NCI-H146 treated with DMSO at 0.1 percent for 48 hours (cell line): Measurements from ENCODE around the gene CEP72.
"Not testable (repeated sequence)": the region's sequence is repeated elsewhere in the genome, so short reads cannot be mapped to it uniquely, and the experiment has no call there.

ENCODE experiments used
- DNase-seq: peaks from one replicate; lab custom pipeline; 2025; ENCODE audit not compliant: unreplicated experiment; lab: John Stamatoyannopoulos, UW

The CEP72 gene

DNA sequence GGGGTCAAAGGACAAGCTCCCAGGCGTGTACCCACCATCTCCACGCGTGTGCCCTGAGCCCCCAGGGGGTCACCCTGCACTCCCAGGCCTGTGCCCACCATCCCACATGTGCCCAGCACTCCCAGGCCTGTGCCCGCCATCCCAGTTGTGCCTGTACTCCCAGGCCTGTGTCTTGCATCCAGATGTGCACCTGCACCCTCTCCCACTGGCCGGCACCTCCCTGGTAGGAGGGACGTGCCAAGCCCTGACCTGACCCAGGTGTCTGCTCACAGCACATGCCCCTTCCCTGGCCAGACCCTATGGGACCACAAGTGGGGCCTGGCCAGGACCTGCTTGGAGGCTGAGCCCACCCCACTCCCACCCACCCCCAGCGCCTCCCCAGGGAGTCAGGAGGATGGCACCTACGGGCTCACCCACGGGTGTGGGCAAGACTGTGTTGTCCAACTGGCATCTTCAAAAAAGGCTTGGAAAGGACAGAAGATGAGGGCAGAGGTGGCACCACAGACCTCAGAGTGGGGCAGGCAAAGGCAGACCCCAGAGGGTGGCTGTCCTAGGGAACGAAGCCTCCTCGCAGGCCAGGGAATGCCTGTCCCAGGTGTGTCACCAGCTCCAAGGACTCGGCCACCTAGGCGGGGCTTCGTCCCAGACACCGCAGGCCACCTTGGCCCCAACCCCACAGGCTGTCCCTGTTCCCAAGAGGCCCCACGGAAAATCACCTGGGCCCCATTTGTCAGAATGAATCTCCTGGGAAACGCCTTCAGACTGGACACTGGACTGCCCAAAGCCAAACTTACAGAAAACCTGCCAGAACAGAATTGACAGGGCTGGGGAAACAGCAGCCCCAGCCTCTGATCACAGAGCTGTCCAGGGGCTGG, 69.4 kb downstream of the CEP72 start:
- not testable (repeated sequence) for DNase-seq

DNA sequence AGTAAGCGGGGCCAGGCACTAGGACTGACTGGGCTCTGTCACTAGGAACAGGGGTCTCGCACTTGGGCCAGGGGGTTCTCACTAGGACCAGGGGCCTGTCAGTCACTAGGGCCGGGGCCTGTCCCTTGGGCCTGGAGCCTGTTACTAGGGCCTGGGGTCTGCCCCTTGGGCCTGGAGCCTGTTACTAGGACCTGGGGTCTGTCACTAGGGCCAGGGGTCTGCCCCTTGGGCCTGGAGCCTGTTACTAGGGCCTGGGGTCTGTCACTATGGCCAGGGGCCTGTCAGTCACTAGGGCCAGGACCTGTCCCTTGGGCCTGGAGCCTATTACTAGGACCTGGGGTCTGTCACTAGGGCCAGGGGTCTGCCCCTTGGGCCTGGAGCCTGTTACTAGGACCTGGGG, 70.1 kb downstream of the CEP72 start:
- DNase-seq: not testable (repeated sequence)

DNA sequence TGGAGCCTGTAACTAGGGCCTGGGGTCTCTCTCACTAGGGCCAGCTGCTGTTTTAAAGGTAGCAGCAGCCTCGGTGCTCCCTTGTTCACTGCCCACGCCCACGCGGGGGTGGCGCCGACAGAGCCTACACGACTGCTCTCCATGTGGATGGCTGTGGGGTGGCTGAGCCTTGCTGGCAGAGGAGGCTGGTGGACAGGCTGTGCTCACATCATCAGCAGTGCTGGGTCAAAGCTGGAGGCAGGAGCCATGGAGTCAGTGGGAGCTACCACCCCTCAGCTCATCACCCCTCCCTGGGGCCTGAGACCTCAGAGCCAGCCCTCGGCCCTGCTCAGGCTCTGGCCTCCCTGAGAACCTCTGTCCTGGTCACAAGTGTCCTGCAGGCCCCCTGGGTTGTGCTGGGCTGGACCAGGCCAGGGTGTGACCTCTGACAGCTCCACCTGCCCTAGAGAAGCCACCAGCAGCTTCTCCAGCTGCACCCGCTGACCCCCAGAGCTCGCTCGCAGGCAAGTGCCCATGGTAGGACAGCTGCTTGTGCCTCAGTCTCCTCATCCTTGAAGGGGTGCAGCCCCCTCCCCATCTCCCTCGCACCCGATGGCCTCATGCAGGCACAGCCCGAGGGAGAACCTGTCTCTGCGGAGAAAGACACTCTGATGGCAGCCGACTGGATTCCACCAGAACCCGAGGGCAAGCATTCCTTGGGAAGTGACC, 70.7 kb downstream of the CEP72 start:
- not testable (repeated sequence) for DNase-seq

DNA sequence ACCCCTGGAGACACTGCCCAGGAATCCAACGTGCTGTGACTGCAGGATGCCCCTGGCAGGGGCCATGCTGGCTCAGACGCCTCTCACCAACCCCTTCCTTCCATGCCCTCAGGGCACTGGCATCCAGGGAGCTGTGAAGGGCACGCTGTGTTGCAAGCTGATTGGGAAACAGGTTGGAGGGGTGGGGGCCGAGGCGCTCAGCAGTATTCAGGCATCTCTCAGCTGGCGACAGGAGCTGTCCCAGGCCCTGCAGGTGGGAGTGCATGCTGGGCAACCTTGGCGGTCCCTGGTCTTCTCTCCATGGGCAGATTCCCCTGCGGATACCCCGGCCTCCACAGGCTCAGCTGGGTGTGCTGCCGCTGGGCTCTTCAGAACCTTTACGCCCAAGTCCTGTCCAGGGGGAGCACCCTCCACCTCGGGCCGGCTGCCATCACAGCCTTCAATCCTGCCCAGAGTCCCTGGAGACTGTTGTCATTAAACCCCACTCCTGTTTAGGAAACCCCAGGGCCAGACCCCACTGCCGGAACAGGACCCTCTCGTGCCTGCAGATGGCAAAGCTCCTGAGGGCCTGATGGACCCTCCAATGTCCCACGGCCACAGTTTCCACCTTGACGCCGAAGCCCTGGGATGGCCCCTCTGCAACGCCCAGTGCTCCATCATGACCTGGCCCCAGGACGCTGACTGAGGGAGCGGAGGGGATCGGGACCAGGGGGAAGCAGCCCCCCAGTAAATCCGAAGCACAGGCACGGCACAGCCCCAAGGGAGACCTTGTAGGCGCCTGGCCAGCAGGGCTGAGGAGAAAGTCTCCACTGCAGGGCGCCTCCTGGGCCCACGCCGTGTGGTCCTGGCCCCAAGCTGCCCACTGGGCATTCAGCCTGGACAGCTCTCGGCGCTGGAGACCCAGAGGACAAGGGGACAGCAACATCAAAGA, 71.7 kb downstream of the CEP72 start:
- no peak for DNase-seq

DNA sequence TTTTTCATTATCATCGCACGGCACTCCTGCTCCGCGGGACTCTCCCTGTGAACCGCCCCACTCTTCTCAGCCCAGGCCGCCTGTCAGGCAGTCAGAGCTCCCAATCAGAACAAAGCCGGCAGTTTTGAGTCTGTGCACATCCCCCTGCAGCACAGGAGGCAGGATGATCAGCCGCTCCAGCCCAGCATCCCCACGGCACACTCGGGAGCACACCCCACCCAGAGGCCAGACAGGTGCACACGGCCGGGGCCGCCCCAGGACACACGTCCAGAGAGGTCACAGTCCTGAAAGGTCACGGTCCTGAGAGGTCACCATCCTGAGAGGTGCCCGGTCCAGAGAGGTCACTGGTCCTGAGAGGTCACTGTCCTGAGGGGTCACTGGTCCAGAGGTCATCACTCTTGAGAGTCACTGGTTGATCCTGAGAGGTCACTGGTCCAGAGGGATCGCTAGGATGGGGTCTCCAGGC, 72.6 kb downstream of the CEP72 start:
- DNase-seq: no peak

DNA sequence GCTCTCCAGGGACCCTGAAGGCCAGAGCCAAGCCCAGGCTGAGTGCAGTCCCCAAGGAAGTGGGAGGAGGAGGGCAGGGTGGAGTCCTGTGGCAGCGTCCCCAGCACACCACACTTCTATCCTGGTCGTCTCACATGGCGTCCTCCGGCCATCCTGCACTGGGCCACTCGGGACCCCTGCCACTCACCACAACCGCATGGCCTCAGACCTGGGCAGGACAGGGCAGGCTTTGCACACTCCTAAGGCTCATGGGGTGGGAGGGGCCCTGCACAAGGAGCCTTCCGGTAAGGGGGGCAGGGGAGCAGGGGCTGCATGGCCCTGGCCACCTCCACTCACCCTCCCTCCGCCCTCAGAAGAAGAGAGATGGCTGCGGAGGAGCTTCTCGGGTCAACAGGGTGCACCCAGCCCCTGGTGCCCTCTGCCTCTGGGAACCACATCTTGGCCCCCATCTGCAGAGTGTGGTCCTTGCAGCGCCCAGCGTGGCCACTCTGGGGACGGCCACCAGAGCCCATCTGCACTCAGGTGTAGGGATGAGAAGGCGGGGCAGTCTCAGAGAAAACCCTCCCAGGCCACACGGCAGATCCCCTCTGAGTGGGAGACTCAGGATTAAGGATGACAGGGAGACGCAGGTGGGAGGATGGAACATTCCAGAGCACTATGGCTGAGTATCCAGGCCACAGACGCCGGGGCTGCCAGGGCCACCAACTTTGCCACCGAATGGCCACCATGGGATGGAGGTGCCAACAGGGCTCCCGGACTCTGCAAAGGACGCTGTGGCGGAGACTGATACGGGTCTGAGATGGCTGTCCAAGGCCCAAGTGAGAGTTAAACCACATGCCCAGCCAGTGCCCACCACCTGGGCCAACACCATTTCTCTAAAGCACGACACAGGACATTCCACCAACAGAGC, 73.4 kb downstream of the CEP72 start:
- DNase-seq: no peak

DNA sequence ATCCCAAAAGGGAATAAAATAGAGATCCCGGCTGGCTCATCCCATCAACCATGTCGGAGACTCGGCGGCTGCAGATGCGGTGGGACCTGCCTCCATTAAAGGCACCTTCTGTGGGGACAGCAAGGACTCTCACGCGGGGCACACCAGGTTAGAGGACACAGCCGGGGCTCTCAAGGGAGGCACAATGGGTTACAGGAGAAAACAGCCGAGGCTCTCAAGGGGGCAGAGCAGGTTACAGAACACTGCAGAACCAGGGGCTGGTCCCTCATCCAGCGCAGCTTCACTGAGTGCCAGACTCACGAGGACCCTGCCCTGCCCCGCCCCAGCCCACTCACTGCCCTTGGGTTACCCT, 74.0 kb downstream of the CEP72 start:
- DNase-seq: not testable (repeated sequence)

DNA sequence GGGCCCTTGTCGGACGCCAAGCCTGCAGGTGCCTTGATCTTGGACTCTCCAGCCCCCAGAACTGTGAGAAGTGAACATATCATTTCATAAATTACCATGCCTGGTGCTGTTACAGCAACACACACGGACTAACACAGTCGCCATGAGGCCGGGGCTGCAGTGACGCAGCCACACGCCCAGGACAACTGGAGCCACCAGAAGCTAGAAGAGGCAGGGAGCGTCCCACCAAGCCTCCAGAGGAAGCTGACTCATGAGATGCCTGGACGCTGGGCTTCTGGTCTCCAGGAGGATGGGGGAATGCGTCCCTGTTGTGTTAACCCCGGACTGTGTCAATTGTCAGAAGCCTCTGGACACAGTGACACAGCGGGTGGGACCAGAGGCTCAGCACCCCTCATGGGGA, 74.8 kb downstream of the CEP72 start:
- not testable (repeated sequence) for DNase-seq

DNA sequence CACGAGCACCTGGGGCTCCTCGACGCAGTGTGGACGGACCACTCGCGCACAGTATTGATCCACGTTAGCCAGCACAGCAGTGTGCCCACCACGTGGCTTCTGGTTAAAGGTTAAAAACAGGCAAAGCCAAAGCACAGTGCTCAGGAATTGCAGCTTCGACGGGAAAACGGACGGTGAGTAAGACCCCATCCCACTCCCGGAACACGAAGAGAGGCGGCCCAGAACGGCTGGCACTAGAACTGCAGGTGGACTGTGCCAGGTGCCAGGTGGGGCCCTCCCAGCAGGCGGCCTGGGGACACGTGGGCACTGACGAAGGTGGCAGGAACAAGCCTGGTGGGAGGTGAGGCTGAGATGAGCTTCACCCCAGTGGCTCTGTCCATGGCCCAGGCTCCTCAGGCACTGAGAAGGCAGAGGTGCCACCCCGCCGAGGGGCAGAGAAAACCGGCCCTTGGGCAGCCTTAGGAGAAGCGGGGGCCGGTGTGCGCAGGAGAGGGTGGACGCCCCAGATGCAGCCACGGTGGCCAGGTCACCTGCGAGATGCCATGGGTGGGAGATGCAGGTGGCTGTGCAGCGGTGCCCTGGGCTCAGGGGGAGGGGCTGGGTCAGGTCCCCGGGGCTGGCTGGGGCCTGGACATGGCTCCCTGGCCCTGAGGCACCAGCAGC, 76.3 kb downstream of the CEP72 start:
- not testable (repeated sequence) for DNase-seq

DNA sequence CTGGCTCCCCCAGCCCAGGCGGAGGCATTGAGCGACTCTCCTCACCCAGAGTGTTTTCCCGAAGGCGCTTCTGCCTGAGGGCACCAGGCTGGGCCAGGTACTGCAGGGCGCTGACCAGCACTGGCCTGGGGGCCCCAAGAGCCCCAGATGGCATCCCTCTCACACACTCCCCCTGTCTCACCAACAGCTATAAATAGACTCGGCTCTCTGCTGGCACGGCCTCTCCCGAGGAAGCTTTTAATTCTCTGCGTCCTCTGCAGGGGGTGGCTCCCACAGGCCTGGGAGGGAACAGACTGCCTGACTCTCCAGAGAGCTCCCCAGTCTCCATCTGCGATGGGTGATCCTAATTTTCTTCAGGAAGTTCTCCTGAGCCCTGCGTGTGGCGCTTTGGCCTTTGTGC, 78.2 kb downstream of the CEP72 start:
- DNase-seq: not testable (repeated sequence)

DNA sequence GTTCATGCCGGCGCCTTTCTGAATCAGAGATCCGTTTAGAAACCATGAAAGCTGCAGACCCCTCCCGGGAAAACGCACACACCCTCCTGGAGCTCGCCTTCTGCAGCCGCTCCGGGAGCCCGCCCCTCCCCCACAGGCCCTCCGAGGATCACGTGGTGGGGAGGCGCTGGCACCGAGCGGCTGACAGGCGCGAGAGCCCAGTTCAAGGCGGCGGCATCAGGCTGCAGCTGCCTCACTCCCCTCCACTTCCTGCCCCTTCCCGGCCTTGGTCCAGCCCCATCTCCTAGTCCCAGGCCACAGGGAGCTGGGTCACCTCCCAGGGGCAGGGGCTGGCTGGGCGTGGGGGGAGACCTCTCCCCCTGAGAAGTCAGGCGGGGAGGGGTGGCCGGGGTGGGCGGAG, 78.9 kb downstream of the CEP72 start:
- DNase-seq: not testable (repeated sequence)

DNA sequence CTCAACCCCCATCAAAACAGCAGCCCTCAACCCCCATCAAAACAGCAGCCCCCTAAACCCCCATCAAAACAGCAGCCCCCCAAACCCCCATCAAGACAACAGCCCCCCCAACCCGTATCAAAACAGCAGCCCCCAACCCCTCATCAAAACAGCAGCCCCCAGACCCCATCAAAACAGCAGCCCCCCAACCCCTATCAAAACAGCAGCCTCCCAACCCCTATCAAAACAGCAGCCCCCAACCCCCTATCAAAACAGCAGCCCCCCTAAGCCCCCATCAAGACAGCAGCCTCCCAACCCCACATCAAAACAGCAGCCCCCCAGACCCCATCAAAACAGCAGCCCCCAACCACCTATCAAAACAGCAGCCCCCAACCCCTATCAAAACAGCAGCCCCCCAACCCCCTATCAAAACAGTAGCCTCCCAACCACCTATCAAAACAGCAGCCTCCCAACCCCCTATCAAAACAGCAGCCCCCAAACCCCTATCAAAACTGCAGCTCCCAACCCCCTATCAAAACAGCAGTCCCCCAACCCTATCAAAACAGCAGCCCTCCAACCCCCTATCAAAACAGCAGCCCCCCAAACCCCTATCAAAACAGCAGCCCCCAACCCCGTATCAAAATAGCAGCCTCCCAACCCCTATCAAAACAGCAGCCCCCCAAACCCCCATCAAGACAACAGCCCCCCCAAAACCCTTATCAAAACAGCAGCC, 79.8 kb downstream of the CEP72 start:
- no peak for DNase-seq

DNA sequence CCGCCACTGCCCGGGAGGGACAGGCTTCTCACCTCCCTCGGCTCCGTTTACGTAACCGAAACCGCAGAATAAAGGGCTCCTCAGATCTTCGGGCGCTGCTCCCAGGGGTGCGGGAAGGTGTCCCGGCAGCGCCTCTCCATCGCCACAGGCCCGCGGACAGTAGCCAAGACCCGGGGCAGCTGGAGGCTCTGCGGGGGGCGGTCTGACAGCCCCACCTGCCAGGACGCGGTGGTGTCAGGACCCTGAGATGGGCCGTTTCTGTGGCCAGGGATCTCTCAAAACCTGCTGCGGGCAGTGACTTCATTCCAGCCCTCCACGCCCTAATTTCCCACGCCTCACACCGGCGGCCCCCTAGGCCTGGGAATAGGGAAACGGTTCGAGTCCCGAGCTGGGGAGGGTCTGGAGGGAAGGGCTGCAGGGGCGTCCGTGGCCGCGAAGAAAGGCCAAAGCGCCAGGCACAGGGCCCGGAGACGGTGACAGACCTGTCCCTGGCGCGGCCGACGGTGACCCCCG, 80.4 kb downstream of the CEP72 start:
- not testable (repeated sequence) for DNase-seq

DNA sequence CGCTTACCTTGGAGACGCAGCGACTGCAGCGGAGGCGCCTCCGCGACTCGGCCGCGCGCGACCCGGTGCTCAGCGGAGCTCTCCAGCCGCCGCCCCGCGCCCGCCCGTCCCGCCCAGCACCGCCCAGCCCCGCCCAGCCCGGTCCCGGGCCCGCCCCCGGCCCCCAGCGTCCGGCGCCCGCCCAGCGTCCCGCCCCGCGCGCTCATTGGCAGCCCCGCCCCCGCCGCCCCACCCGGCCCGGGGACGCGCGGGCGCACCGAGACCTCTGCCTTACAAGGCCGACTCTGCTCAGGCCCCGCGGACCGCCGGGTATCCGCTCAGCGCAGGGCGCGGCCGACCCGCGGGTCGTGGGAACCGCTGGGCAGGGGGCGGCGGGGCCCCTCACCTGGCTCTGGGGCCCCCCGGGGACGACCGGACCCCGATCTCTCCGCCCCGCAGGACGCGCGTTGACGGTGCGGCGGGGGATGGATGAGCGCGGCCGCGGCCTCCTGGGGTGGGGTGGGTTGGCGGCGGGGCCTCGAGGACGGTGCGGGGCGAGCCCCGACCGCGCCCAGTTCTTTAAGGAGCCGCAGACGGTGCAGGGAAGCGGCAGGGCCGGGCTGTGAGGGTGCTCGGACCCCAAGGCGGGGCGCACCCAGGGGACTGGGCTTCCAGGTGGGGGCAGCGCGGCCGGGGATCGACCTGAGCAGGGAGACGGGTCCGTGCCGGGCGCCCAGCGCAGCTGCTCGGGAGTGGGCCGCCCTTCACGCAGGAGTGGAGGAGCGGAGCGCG, 81.3 kb downstream of the CEP72 start, which contains the start of gene TPPP:
TPPP (minus strand) TSS at position 82 of the 771 bp plus-strand sequence. CDS start 15,292 bp downstream, outside the sequence.
- peak; percentile 7 for DNase-seq

DNA sequence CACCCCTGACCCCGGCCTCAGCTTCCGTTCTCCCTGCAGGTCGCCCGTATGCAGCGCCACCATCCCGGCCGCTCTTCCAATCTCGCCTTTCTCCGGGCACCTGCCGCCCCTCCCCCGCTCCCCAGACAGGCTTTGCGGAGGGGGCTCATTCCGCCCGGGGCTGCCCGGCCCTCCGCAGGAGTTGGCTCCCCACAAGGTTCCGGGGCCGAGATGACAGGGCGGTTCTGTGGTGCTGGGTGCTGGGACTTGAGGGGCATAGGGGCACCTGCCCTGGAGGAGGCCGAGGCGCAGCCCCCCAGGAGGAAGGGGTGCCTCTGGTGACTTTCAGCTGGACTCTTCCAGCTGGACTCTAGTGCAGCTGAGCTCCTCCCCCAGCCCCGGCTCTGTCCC, 81.9 kb downstream of the CEP72 start:
- DNase-seq: not testable (repeated sequence)

DNA sequence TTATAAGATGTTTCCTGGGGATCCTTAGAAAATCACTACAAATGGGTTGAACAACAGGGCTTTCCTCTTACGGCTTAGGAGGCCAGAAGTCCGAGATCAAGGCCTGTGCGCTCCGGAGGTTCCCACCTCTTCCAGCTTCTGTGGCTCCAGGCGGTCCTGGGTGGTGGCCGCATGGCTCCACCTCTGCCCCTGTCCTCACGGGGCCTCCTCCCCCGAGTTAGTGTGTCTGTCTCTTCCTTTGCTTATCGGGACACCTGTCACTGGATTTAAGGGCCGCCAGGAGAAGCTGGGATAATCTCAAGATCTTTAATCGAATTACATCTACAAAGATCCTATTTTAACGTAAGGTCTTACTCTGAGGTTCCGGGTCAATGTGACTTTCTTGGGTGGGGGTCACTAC, 83.3 kb downstream of the CEP72 start:
- DNase-seq: not testable (repeated sequence)

DNA sequence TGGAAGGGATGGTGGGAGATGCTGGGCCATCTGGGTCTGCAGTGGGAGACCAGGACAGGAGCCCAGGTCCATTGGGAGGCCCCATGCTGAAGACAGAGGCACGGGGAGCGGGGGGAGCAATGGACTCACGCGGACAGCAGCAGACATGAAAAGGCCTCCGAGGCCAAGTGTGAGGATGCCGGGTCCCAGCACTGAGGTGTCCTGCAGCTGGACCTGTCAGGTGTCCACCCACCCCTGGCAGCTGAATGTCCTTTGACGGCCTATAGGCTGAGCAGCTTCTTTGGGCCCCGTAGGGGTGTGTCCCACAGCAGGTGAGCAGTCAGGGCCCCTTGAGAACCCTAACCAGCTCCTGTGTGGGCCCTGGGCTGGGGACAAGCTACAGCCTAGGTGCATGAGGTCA, 84.1 kb downstream of the CEP72 start:
- DNase-seq: not testable (repeated sequence)
